Right lobe of liver (tissue), 6 donors: ENCODE results near the gene B4GALT5. TPM values are rescaled to one million over a fixed set of nuclear protein-coding genes. Genes with fewer than 3 reads are reported as not detected.

Source experiments
- ATAC-seq, 4 donors: fragments of 200-7000 bp; cut with Tn5 transposase; one replicate each; pipeline ENCODE4 v1.9.1; 2020; ENCODE audit warnings: mild to moderate bottlenecking in 4 of 4, moderate library complexity in 4 of 4
- DNase-seq, 3 donors: peaks; one replicate each; pipeline ENCODE4 v3.0.0-alpha.2; 2020
- H3K27ac ChIP-seq, 3 donors: fragments of 200-600 bp; one replicate each; pipeline ENCODE4 v1.8.0; 2022
- H3K27me3 ChIP-seq, 2 donors: fragments of 200-600 bp; one replicate each; pipeline ENCODE4 v1.8.0; 2022
- H3K36me3 ChIP-seq, 4 donors: fragments of 200-600 bp; sonication (generic) in 1 of 4; one replicate each; pipeline versions ENCODE4 v1.5.1 to v1.8.0; 2017 to 2022; ENCODE audit warnings: control low read depth in 1 of 4
- H3K4me1 ChIP-seq, 4 donors: fragments of 200-600 bp; sonication (generic) in 1 of 4; one replicate each; pipeline versions ENCODE4 v1.5.1 to v1.8.0; 2017 to 2022; ENCODE audit warnings: control low read depth in 1 of 4
- H3K4me3 ChIP-seq, 3 donors: fragments of 200-600 bp; one replicate each; pipeline ENCODE4 v1.8.0; 2022
- H3K9me3 ChIP-seq, 4 donors: fragments of 200-600 bp; sonication (generic) in 1 of 4; one replicate each; pipeline versions ENCODE4 v1.5.1 to v1.8.0; 2017 to 2022; ENCODE audit warnings: control low read depth in 1 of 4
- CTCF ChIP-seq, 4 donors: fragments of 200-600 bp in 3 of 4; fragments of 450-650 bp in 1 of 4; IDR thresholded peaks; one replicate each; pipeline versions ENCODE4 v1.5.1 to v1.8.0; 2016 to 2022; ENCODE audit warnings: antibody characterized with exemption in 4 of 4, mild to moderate bottlenecking in 2 of 4
- POLR2A ChIP-seq: fragments of 450-650 bp; IDR thresholded peaks from one replicate; pipeline ENCODE4 v1.6.1; 2017; ENCODE audit warnings: antibody characterized with exemption, mild to moderate bottlenecking
- WGBS: methylation state at CpG from one replicate; pipeline ENCODE4 v1.1.6; 2018; ENCODE audit warnings: low coverage, low lambda C conversion rate; ENCODE audit not compliant: insufficient coverage; ENCODE audit errors: missing lambda C conversion rate; 5-methylcytosine and 5-hydroxymethylcytosine counted together
- intact Hi-C, 2 donors: fragments of 100-400 bp; cut with DNase I; formaldehyde crosslinking; loops; one replicate each; pipeline versions ENCODE4 v1.11.2 to v1.14.1; 2022
- total RNA-seq, 6 experiments: library from RNA; depleted of rRNA in 2 of 6; stranded (reverse); fragments of >200 nt in 2 of 6; fragmentation: NEBNext Ultra II Directional in 3 of 6; extraction: Animal tissue kit (Norgen Biotek cat#: 25700) in 3 of 6; gene quantifications; one replicate each; pipeline versions ENCODE4 v1.1.0 to v1.2.4, GENCODE V29; 2016 to 2023
- donor health status: DM: no; HTN: yes; CAD: no.
- donor health status: DM: no; HTN: no; CAD: no.
- donor health status: DM: no; HTN: no; CAD: no.
- donor health status: DM: no; HTN: yes; CAD: no.
- donor health status: DM: no; HTN: yes; CAD: no.

B4GALT5 gene
- total RNA-seq, 6 experiments from 2014 or later, result 9.5 to 32.6 (median 15.5) TPM

GRCh38 chr20:49668181-49668877 lies 45.3 kb downstream of the B4GALT5 start:
- DNase-seq (peak in 1 of 3 donors; percentile 40), ATAC-seq (peak; percentile 48 to 69 (median 60))
- no peaks in the 10 kb centered on the region for H3K9me3 ChIP-seq
- TF ChIP-seq CTCF (IDR thresholded peaks at IDR 0.05), result no peak
- no peak for TF ChIP-seq POLR2A
- no peak overlapping the region for H3K27ac ChIP-seq
- H3K27me3 ChIP-seq, result no peaks in the 10 kb centered on the region
- 76% methylated on average over 9 of the region's 12 CpGs for WGBS
- no peaks in the 10 kb centered on the region for H3K36me3 ChIP-seq
- peaks cover 0 to 51% (median 14%) of the 10 kb centered on the region in 4 donors for H3K4me1 ChIP-seq
- H3K4me3 ChIP-seq, result no peak overlapping the region
- intact Hi-C loops, result no loop called here

- intact Hi-C loops, result no loop called here
- H3K4me1 ChIP-seq, result peaks cover 0 to 43% (median 13%) of the 10 kb centered on the region in 4 donors
- 34% methylated on average over 3 of the region's 3 CpGs for WGBS
Measured at GRCh38 chr20:49666911-49667310, 46.8 kb downstream of the B4GALT5 start.

GRCh38 chr20:49665796-49666195 lies 47.9 kb downstream of the B4GALT5 start:
- no peak overlapping the region for H3K4me3 ChIP-seq
- DNase-seq, result no peak
- peaks cover 0 to 41% (median 9%) of the 10 kb centered on the region in 4 donors for H3K4me1 ChIP-seq
- TF ChIP-seq CTCF (IDR thresholded peaks at IDR 0.05) (no peak), POLR2A (no peak)
- no peaks in the 10 kb centered on the region for H3K36me3 ChIP-seq
- no peak for ATAC-seq
- no peak overlapping the region for H3K27ac ChIP-seq
- intact Hi-C loops, result no loop called here
- WGBS, result 100% methylated on average over 5 of the region's 7 CpGs
- H3K9me3 ChIP-seq, result no peaks in the 10 kb centered on the region
- no peaks in the 10 kb centered on the region for H3K27me3 ChIP-seq

More at GRCh38 chr20:49666911-49667310, 46.8 kb downstream of the B4GALT5 start:
- no peak for TF ChIP-seq CTCF (IDR thresholded peaks at IDR 0.05)
- no peak for TF ChIP-seq POLR2A
- Histone ChIP-seq H3K36me3 (no peaks in the 10 kb centered on the region), H3K27me3 (no peaks in the 10 kb centered on the region), H3K4me3 (no peak overlapping the region), H3K27ac (no peak overlapping the region), H3K9me3 (no peaks in the 10 kb centered on the region)
- ATAC-seq (peak in 1 of 4 donors; percentile 16), DNase-seq (no peak)

GRCh38 chr20:49664612-49665313 lies 48.9 kb downstream of the B4GALT5 start:
- Histone ChIP-seq H3K9me3 (no peaks in the 10 kb centered on the region), H3K27ac (no peak overlapping the region), H3K27me3 (no peaks in the 10 kb centered on the region), H3K36me3 (no peaks in the 10 kb centered on the region), H3K4me3 (no peak overlapping the region), H3K4me1 (peaks cover 0 to 39% (median 3%) of the 10 kb centered on the region in 4 donors)
- intact Hi-C loops, result no loop called here
- DNase-seq (no peak), ATAC-seq (no peak)
- WGBS, result 98% methylated on average over 3 of the region's 3 CpGs
- no peak for TF ChIP-seq CTCF (IDR thresholded peaks at IDR 0.05)
- no peak for TF ChIP-seq POLR2A
